Smooth muscle cell of the brain vasculature (primary cell): ENCODE results near the gene SGK1.

ENCODE experiments used
- DNase-seq: peaks from one replicate; pipeline ENCODE4 v3.0.0-alpha.2; 2012; ENCODE audit warnings: low read depth, low spot score

The SGK1 gene

GRCh38 chr6:134128146-134128545 is 189.8 kb downstream of the SGK1 start:
- no peak for DNase-seq

GRCh38 chr6:134123666-134124208 is 194.2 kb downstream of the SGK1 start:
- peak; percentile 39 for DNase-seq

- no peak for DNase-seq
Observed at GRCh38 chr6:134122775-134123174, 195.1 kb downstream of the SGK1 start.

GRCh38 chr6:134119486-134119885 is 198.4 kb downstream of the SGK1 start:
- DNase-seq, result no peak
